Activated T-helper 1 cell treated with Interleukin-2 at 50 U/mL for 16 hours (primary cell): ENCODE results near the gene SOCS1.
A peak's percentile ranks its signal among the peaks of the same experiment; 100 is the strongest.
"Not testable (repeated sequence)": the region's sequence is repeated elsewhere in the genome, so short reads cannot be mapped to it uniquely, and the experiment has no call there.

Experiments
- DNase-seq: peaks from one replicate; pipeline ENCODE4 v3.0.0-alpha.2; 2020; ENCODE audit warnings: low read depth

Gene SOCS1, protein sequence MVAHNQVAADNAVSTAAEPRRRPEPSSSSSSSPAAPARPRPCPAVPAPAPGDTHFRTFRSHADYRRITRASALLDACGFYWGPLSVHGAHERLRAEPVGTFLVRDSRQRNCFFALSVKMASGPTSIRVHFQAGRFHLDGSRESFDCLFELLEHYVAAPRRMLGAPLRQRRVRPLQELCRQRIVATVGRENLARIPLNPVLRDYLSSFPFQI

GRCh38 chr16:11255737-11256660, at the start of gene SOCS1:
Gene SOCS1 (minus strand): TSS chr16:11256204. CDS start chr16:11255478, 726 bp downstream.
- peak; percentile 85 for DNase-seq

DNA sequence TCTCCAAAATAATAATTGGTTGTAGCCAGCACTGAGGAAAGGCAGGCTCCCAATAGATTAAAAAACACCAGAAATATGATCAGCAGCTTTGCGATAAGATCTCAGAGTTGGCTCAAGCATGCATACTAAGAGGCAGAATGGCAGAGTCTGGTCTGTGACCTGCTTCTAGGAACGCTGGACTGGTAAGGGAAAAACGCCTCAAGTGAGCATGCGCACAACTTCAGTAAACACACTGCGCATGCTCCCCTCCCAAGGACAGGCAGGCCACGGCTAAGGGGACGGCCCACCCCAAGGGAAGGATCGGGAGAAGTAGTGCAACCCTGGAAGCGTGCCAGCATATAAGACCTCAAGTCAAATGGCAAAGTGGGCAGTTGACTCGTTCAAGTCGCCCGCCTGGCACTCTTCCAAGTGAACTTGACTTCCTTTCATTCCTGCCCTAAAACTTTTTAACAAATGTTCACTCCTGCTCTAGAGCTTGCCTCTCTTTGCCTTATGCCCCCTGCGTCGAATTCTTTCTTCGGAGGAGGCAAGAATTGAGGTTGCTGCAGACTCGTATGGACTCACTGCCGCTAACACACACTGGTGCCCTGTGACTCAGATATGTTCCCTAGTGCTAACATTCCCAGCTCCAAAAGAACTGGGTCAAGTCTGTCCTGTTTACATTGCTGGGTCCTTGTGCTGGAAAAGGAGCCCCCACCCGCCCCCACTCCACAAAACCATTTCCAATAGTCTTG, 47.6 kb upstream of the SOCS1 start:
- no peak for DNase-seq

GRCh38 chr16:11302977-11303376, 47.0 kb upstream of the SOCS1 start:
- DNase-seq, result no peak

DNA sequence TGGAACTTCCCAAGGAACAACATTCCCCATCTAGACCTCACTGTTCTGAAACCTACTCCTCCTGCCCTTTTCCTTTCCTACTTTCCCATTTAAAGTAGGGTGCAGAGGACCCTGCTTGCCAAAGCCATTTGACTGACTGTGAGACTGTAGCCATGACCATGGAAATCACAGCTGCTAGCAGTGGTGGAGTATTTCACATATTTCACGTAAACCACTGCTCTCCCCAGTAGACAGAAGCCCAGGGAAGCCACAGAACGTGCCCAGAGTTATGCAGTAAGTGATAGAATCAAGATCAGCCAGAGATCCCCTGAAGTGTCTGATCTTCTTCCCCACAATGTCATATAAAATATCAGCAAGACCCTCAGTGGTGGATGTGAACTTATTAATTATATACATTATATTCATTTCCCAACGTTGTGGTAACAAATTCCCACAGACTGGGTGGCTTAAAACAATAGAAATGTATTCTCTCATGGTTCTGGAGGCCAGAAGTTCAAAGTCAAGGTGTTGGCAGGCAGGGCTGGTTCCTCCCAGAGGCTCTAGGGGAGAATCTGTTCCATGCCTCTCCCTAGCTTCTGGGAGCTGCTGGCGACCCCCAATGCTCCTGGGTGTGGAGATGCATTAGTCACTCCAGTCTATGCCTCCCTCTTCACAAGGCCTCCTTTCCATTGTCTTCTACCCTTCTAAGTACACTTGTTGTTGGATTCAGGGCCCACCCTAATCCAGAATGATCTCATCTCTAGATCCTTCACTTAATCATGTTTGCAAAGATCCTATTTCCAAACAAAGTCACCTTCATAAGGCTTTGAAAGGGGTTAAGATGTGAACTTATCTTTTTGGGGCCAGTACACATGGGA, 45.9 kb upstream of the SOCS1 start:
- no peak for DNase-seq

GRCh38 chr16:11300560-11300892, 44.5 kb upstream of the SOCS1 start:
- DNase-seq, result no peak

DNA sequence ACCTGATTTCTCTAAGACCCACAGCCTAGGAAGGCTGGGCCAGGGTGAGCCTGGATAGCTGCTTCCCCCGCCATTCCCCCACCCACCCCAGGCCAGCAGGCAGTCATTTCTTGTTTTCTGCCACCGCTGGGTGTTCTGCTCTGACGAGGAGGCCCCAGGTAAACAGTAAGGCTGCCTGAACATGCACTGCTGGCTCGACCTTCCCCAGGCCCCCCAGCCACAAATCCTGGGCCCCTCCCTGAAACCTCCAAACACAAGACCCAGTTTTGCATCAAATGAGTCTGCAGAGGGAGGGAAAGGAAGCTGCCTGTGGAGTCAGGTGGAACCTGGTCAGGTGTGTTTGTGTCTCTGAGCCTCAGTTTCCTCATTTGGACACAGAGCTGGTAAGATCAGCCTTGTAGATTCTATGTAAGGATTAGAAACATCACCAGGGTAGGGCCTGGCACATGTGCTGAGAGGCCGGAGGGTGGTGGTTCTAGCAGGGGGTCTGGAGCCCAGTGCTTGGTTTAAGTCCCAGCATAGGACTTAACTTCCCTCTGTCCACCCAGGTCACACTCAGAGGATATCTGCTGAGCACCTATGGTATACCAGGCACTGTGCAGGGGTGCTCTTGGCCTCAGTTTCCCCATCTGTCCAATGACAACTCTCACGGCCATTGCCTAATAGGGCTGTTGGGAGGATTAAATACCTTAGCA, 44.0 kb upstream of the SOCS1 start:
- DNase-seq, result no peak

DNA sequence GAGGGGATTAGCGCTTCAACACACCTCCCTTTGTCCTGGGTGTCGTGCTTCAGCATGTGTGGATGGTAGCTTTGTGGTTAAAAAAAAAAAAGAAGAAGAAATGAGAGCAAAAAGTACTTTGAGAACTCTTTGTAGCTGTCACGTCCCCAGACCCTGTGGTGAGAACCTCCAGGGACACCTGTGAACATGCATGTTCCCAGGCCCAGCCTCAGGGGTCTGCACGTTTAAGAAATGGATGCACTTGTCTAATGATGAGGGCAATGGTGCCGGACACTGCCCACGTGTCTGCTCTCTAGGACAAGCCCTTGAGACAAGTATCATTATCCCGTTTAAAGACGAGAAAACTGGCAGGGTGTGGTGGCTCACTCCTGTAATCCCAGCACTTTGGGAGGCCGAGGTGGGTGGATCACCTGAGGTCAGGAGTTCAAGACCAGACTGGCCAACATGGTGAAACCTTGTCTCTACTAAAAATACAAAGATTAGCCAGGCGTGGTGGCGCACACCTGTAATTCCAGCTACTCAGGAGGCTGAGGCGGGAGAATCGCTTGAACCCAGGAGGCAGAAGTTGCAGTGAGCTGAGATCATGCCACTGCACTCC, 43.0 kb upstream of the SOCS1 start:
- DNase-seq, result not testable (repeated sequence)

DNA sequence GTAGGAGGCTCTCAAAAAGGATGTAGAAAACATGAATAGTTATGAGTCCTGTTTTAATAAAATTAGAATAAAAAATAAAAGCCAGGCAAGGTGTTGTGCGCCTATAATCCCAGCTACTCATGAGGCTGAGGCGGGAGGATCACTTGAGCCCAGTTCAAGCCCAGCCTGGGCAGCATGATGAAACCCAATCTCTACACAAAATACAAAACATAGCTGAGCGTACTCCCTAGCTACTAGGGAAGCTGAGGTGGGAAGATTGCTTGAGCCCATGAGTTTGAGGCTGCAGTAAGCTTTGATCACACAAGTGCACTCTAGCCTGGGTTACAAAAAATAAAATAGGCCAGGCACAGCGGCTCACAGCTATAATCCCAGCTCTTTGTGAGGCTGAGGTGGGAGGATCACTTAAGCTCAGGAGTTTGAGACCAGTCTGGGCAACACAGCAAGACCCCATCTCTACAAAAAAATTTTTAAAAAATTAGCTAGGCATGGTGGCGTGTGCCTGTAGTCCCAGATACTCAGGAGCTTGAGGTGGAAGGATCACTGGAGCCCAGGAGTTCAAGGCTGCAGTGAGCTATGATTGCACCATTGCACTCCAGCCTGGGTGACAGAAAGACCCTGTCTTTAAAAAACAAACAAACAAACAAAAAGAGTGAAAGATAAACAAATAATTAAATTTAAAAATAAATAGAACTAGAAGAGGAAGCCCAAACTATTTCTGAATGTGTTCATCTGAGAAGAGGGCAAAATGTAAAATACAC, 42.3 kb upstream of the SOCS1 start:
- no peak for DNase-seq

DNA sequence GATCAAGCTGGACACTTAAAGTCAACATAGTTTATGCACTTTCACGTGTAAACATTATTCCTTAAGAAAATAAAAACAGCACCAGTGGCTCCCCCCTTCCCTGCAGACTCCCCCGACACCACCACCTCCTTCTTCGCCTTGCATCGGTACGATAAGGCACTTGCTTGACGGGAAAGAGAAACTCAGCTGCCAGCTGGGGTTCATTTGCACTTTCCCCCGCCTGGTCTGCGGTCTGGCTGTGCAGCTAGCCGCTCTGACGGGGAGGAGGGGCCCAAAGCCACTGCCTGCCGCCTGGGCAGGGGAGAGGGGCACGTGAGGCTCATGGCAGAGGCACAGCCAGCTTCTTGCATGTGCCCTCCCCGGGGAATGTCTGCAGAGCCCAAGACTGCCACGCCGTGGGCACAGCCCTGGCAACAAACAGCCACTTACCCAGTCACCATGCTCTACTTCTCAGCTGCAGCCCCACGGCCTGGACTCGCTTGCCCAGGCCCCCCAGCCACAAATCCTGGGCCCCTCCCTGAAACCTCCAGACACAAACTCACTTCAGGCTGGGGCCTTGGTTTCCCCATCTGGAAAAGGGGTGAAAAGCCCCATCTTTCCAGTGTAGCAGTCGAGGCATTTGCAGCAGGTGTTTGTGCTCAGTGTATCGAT, 41.6 kb upstream of the SOCS1 start:
- DNase-seq, result peak; percentile 37

DNA sequence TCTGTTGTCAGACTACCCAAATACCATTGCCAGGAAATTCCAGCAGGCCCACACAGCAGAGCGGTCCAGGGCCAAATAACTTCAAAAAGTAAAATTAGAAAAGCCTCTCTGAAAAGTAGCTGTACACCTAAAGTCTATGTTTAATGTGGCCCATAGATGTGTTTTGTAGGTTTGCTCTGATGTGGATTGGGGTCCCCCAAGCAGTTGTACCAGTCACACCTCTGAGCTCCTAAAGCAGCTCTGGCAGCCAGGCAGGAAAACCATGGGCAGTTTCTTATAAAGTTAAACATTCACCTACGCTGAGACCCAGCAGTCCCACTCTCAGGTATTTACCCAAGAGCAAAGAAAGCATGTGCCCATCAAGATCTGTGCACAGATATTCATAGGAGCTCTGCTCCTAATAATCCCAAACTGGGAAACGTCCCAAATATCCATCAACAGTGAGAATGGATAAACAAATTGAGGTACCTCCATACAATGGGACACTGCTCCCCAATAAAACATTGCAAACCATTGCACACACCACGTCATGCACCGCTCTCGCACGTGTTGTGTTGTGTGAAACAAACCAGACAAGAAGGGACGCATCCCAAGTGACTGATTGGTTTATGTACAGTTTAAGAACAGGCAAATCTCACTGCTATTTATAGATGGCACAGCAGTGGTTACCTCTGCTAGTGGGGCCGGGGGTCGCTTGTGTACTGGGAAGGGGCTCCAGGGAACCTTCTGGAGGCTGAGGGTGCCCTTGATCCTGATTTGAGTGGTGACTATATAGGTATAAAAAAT, 40.9 kb upstream of the SOCS1 start:
- no peak for DNase-seq

DNA sequence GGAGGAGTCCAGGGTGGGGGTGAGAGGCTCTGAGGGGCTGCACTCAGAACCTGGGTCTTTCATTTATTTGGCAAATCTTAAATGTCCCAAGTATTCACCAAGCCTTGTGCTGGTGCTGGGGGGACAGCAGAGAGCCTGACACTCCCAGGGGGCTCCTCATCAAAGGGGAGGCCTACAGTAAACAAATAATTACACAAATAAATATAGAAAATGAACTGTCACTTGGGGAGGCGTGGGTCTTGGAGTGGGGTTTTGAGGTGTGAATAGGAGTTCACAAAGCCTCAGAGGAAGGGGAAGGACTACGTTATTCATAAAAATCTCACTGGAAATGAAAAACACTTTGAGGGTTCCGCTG, 40.3 kb upstream of the SOCS1 start:
- DNase-seq, result no peak

DNA sequence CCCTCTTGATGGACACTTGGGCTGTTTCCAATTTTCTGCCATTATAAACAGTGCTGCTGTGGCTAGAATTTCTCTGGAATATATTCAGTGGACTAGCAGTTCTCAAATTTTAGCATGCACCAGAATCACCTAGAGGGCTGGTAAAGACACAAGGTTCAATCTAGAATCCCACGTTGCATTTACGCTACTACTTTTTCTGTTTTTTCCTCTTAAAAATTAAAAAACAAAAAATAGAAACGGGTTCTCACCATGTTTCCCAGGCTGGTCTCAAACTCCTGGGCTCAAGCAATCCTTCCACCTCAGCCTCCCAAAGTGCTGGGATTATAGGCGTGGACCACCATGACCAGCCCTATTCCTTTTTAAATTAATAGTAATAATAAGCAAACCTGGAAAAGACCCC, 39.7 kb upstream of the SOCS1 start:
- DNase-seq, result no peak

DNA sequence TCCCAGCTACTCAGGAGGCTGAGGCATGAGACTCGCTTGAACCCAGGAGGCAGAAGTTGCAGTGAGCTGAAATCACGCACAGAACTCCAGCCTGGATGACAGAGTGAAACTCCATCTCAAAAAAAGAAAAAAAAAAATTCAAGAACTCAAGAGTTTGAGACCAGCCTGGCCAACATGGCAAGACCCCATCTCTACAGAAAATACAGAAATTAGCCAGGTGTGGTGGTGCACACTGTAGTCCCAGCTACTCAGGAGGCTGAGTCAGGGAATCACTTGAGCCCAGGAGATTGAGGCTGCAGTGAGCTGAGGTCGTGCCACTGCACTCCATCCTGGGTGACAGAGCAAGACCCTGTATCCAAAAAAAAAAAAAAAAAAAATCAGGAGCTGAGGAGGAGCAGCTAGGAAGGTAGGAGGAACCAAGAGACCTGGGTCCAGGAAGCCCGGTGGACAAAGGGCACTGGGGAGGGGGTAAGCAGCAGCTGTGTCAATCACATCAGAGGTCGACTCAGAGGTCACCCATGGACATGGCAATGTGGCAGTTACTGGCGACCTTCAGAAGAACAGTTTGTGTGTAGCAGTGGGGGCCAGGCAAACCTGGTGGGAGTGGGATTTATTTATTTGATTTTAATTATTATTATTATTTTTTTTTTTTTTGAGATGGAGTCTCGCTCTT, 36.2 kb upstream of the SOCS1 start:
- no peak for DNase-seq

DNA sequence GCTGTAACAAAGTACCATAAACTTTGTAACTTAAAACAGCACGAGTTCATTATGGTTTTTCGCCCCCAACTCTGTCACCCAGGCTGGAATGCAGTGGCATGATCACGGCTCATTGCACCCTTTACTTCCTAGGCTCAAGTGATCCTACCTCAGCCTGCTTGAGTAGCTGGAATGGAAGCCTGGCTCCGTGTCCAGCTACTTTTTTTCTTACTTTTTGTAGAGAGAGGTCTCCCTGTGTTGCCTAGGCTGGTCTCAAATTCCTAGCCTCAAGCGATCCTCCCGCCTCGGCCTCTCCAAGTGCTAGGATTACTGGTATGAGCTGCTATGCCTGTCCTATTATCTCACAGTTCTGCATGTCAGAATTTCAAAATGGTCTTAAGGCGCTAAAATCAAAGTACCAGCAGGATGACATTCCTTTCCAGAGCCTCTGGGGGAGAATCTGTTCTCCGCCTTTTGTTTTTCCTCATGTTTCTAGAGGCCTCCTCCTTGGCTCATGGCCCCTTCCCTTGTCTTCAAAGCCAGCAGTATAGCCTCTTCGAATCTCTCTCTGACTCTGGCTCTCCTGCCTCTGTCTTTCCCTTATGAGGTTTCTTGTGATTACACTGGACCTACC, 35.2 kb upstream of the SOCS1 start:
- DNase-seq, result no peak

GRCh38 chr16:11290102-11290893, 34.3 kb upstream of the SOCS1 start:
- no peak for DNase-seq

- not testable (repeated sequence) for DNase-seq
Observed at GRCh38 chr16:11289696-11290095, 33.7 kb upstream of the SOCS1 start.

DNA sequence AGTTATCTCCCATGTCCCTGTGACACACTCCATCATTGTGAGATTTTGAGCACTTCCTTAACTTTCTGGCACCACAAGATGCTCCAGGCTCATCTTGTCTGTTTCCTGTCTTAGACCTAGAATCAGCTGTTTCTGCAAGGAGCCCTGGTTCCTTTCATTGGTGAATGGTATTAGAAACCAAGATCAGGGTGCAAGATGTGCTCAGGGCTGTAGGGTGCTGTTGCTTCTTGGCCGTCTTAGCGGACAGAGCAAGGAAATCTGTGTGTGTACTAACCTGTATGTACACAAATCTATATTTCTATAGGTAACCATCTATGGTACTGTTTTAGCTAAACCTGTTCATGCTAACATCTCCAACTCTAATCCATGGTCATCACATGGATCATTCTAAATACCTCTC, 33.2 kb upstream of the SOCS1 start:
- DNase-seq, result no peak
